HCT116 (cell line): ENCODE measurements around the gene PLOD2. TPM values are rescaled to one million over a fixed set of nuclear protein-coding genes. Genes with fewer than 3 reads are reported as not detected.

Experiments
- ATAC-seq: fragments of 200-7000 bp; cut with Tn5 transposase; 2 replicates; pipeline ENCODE4 v1.9.1; 2020; ENCODE audit warnings: mild to moderate bottlenecking, moderate library complexity
- BruUV-seq: library from RNA; stranded (reverse); fragments of 400-500 nt; replicated peaks from 2 replicates; lab custom pipeline; 2021; lab: Mats Ljungman, UMichigan
- CTCF ChIA-PET: fragments of 300-600 bp; sonication (Branson Sonifier 250); formaldehyde crosslinking; loops from one replicate; lab custom pipeline; 2021; ENCODE audit warnings: antibody characterized with exemption; lab: Charles Lee
- POLR2A ChIA-PET: fragments of 300-600, 350-600 bp; sonication (Branson Sonifier 250); formaldehyde crosslinking; loops from one replicate; lab custom pipeline; 2021; ENCODE audit warnings: antibody characterized with exemption; lab: Charles Lee
- RAD21 ChIA-PET, 2 experiments: fragments of 300-600 bp; sonication (Branson Sonifier 250); formaldehyde crosslinking; loops; one replicate each; lab custom pipeline; 2023; ENCODE audit warnings: low total read pairs in 2 of 2; ENCODE audit not compliant: uncharacterized antibody in 2 of 2, unreplicated experiment in 2 of 2, low non-redundant PET in 1 of 2; lab: Charles Lee
- DNase-seq: peaks from one replicate; pipeline ENCODE4 v3.0.0-alpha.2; 2010; ENCODE audit warnings: low read depth, low spot score
- H2AFZ ChIP-seq: fragments of 200-600 bp; shearing (Covaris generic), sonication (generic); 2 replicates; pipeline ENCODE4 v1.6.1; 2017; ENCODE audit warnings: low read depth, mixed run types, mixed read lengths, antibody characterized with exemption, low read length; ENCODE audit not compliant: poor library complexity, severe bottlenecking
- H3K27ac ChIP-seq: 2 replicates; pipeline ENCODE4 v1.5.1; 2012; ENCODE audit warnings: low read depth, low read length
- H3K27me3 ChIP-seq: fragments of 200-600 bp; sonication (generic); 2 replicates; pipeline ENCODE4 v1.6.1; 2016; ENCODE audit warnings: mixed run types, low read length, mixed read lengths; ENCODE audit not compliant: insufficient read depth
- H3K36me3 ChIP-seq, 2 experiments: fragments of 200-500 bp in 1 of 2; fragments of 200-600 bp in 1 of 2; sonication (Bioruptor generic) in 1 of 2; sonication (generic) in 1 of 2; 2 replicates each; pipeline versions ENCODE4 v1.5.1 to v1.6.1; 2014 to 2016; ENCODE audit warnings: low read length in 2 of 2, inconsistent platforms in 1 of 2, mixed read lengths in 1 of 2, mixed run types in 1 of 2; ENCODE audit not compliant: insufficient read depth in 2 of 2, control insufficient read depth in 1 of 2
- H3K4me1 ChIP-seq, 2 experiments: fragments of 200-600 bp in 1 of 2; sonication (generic) in 1 of 2; 2 replicates each; pipeline versions ENCODE4 v1.5.1 to v1.6.1; 2012 to 2017; ENCODE audit warnings: low read length in 2 of 2, inconsistent platforms in 1 of 2, mild to moderate bottlenecking in 1 of 2, mixed read lengths in 1 of 2, mixed run types in 1 of 2, moderate library complexity in 1 of 2; ENCODE audit not compliant: insufficient read depth in 2 of 2, control insufficient read depth in 1 of 2
- H3K4me2 ChIP-seq: fragments of 200-600 bp; sonication (generic); 2 replicates; pipeline ENCODE4 v1.6.1; 2017; ENCODE audit warnings: mixed run types, low read length, mixed read lengths
- H3K4me3 ChIP-seq, 2 experiments: fragments of 200-600 bp in 1 of 2; sonication (generic) in 1 of 2; replicated peaks in 1 of 2; 2 replicates each; pipeline ENCODE4 v1.5.1; 2011 to 2016; ENCODE audit warnings: low read length in 2 of 2, control low read depth in 1 of 2, low read depth in 1 of 2, mild to moderate bottlenecking in 1 of 2, mixed read lengths in 1 of 2, mixed run types in 1 of 2
- H3K79me2 ChIP-seq: fragments of 200-600 bp; sonication (generic); 2 replicates; pipeline ENCODE4 v1.6.1; 2017; ENCODE audit warnings: mild to moderate bottlenecking, mixed run types, low read length, moderate library complexity, mixed read lengths; ENCODE audit not compliant: insufficient read depth
- H3K9ac ChIP-seq: fragments of 200-600 bp; sonication (generic); 2 replicates; pipeline ENCODE4 v1.6.1; 2016; ENCODE audit warnings: low read length, mixed read lengths
- H3K9me2 ChIP-seq: fragments of 200-600 bp; sonication (generic), shearing (Covaris generic); 2 replicates; pipeline ENCODE4 v1.6.1; 2017; ENCODE audit warnings: mixed run types, mild to moderate bottlenecking, moderate library complexity; ENCODE audit not compliant: insufficient read depth
- H3K9me3 ChIP-seq, 2 experiments: fragments of 200-500 bp in 1 of 2; fragments of 200-600 bp in 1 of 2; sonication (Bioruptor generic) in 1 of 2; sonication (generic) in 1 of 2; 2 replicates each; pipeline ENCODE4 v1.6.1; 2014 to 2017; ENCODE audit warnings: low read length in 2 of 2, mixed read lengths in 2 of 2, inconsistent platforms in 1 of 2, low read depth in 1 of 2, mild to moderate bottlenecking in 1 of 2, mixed run types in 1 of 2, moderate library complexity in 1 of 2; ENCODE audit not compliant: control insufficient read depth in 1 of 2, insufficient read depth in 1 of 2
- H4K20me1 ChIP-seq: fragments of 200-600 bp; sonication (generic), shearing (Covaris generic); 2 replicates; pipeline ENCODE4 v1.6.1; 2017; ENCODE audit warnings: mixed run types, mild to moderate bottlenecking, moderate library complexity; ENCODE audit not compliant: insufficient read depth
- CBX3 ChIP-seq: IDR thresholded peaks from 2 replicates; pipeline ENCODE4 v1.6.1; 2012; ENCODE audit warnings: low read depth
- CEBPB ChIP-seq: IDR thresholded peaks from 2 replicates; pipeline ENCODE4 v1.6.1; 2012; ENCODE audit warnings: low read depth
- EZH2 ChIP-seq: fragments of 200-600 bp; sonication (generic); IDR thresholded peaks from 2 replicates; pipeline ENCODE4 v1.6.1; 2017; ENCODE audit warnings: antibody characterized with exemption, mixed run types
- EZH2phosphoT487 ChIP-seq: fragments of 200-600 bp; IDR thresholded peaks from 2 replicates; pipeline ENCODE4 v1.6.1; 2018; ENCODE audit warnings: antibody characterized with exemption, borderline replicate concordance
- FOSL1 ChIP-seq: IDR thresholded peaks from 2 replicates; pipeline ENCODE4 v1.6.1; 2012; ENCODE audit warnings: low read depth
- JUND ChIP-seq: IDR thresholded peaks from 2 replicates; pipeline ENCODE4 v1.6.1; 2012
- POLR2A ChIP-seq: IDR thresholded peaks from 2 replicates; pipeline ENCODE4 v1.7.0; 2011; ENCODE audit warnings: borderline replicate concordance; ENCODE audit not compliant: insufficient read depth, insufficient read length; ENCODE audit errors: extremely low read depth
- POLR2AphosphoS5 ChIP-seq: IDR thresholded peaks from 2 replicates; pipeline ENCODE4 v1.6.1; 2011; ENCODE audit warnings: mild to moderate bottlenecking, low read depth, low read length, moderate library complexity
- RAD21 ChIP-seq: IDR thresholded peaks from 2 replicates; pipeline ENCODE4 v1.6.1; 2012; ENCODE audit warnings: low read depth, mild to moderate bottlenecking
- SIN3A ChIP-seq: IDR thresholded peaks from 2 replicates; pipeline ENCODE4 v1.6.1; 2012; ENCODE audit warnings: low read depth
- SP1 ChIP-seq: IDR thresholded peaks from 2 replicates; pipeline ENCODE4 v1.6.1; 2012; ENCODE audit warnings: low read depth
- TCF7L2 ChIP-seq: IDR thresholded peaks from 2 replicates; pipeline ENCODE4 v1.7.0; 2011; ENCODE audit warnings: borderline replicate concordance, inconsistent platforms; ENCODE audit not compliant: insufficient read depth, insufficient read length; ENCODE audit errors: extremely low read depth
- ZNF274 ChIP-seq: fragments of 200-500 bp; sonication (Bioruptor generic); IDR thresholded peaks from 2 replicates; pipeline ENCODE4 v1.6.1; 2014; ENCODE audit warnings: mild to moderate bottlenecking, low read depth, low read length, inconsistent platforms
- intact Hi-C: fragments of 100-400 bp; cut with micrococcal nuclease; formaldehyde crosslinking; loops from 2 replicates; pipeline ENCODE4 v1.10.0; 2022
- total RNA-seq: library from RNA; stranded (reverse); gene quantifications from one replicate; pipeline ENCODE4 v1.2.1, GENCODE V29; 2021; ENCODE audit not compliant: unreplicated experiment
- TF ChIP-seq, protein P1 (sequence below): IDR thresholded peaks from 2 replicates; pipeline ENCODE4 v1.6.1; 2012; ENCODE audit warnings: low read depth
- TF ChIP-seq, protein P2 (sequence below): IDR thresholded peaks from 2 replicates; pipeline ENCODE4 v1.6.1; 2012
- TF ChIP-seq, protein P3 (sequence below): IDR thresholded peaks from 2 replicates; pipeline ENCODE4 v1.6.1; 2011; ENCODE audit warnings: mild to moderate bottlenecking, low read length, moderate library complexity; ENCODE audit not compliant: insufficient replicate concordance; ENCODE audit errors: extremely low read depth

Gene PLOD2
- total RNA-seq, 1 experiment from 2014 or later: 25.8 TPM

DNA sequence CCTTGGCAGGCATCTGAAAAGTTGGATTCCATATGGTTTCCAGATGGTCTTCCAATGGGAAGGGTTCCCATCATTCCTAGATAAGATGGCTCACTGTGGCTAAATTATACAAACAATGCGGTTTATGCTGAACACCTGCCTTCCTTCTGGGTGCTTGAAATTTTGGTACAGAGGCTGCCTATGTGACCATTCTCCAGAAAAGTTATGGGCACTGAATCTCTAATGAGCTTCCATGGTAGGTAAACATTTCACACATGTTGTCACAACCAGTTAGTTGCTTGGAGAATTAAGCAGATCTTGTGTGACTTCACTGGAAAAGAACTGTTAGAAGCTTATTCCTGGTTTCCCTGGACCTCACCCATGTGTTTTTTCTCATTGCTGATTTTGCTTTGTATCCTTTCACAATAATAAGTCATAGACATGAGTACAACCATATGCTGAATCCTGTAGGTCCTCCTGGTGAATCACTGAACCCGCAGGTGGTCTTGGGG lies 30.1 kb downstream of the PLOD2 start (continued):
- TF ChIP-seq, protein P1, sequence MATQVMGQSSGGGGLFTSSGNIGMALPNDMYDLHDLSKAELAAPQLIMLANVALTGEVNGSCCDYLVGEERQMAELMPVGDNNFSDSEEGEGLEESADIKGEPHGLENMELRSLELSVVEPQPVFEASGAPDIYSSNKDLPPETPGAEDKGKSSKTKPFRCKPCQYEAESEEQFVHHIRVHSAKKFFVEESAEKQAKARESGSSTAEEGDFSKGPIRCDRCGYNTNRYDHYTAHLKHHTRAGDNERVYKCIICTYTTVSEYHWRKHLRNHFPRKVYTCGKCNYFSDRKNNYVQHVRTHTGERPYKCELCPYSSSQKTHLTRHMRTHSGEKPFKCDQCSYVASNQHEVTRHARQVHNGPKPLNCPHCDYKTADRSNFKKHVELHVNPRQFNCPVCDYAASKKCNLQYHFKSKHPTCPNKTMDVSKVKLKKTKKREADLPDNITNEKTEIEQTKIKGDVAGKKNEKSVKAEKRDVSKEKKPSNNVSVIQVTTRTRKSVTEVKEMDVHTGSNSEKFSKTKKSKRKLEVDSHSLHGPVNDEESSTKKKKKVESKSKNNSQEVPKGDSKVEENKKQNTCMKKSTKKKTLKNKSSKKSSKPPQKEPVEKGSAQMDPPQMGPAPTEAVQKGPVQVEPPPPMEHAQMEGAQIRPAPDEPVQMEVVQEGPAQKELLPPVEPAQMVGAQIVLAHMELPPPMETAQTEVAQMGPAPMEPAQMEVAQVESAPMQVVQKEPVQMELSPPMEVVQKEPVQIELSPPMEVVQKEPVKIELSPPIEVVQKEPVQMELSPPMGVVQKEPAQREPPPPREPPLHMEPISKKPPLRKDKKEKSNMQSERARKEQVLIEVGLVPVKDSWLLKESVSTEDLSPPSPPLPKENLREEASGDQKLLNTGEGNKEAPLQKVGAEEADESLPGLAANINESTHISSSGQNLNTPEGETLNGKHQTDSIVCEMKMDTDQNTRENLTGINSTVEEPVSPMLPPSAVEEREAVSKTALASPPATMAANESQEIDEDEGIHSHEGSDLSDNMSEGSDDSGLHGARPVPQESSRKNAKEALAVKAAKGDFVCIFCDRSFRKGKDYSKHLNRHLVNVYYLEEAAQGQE: no peak
- TF ChIP-seq RAD21: no peak
- TF ChIP-seq SIN3A: no peak
- no peak for TF ChIP-seq CBX3
- TF ChIP-seq, all 23 proteins: peak for 0

DNA sequence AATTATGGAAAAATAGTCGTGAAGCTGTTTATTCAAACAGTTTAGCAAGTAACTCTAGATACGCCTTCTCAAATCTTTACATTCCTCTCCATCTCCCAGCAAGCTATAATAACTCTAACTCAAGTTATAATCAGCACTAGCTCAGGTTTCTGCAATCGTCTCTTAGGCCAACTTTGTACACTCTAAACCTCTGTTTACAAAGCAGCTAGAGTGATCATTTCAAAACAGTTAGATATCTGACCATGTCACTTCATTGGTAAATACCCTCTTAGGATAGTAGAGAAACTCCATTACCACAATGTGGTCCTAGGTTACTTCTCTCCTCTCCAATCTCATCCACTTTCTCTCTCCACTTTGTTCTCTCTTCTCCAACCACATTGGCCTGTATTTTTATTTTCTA lies 31.2 kb downstream of the PLOD2 start:
- H3K27me3 ChIP-seq: no peaks in the 10 kb centered on the region
- H3K79me2 ChIP-seq: no peaks in the 10 kb centered on the region
- no TSS peak for BruUV-seq
- H4K20me1 ChIP-seq: no peaks in the 10 kb centered on the region
- ChIA-PET POLR2A (no interaction called here), CTCF (no interaction called here), RAD21 (no interaction called here)
- H3K36me3 ChIP-seq: no peaks in the 10 kb centered on the region
- no peak overlapping the region for H3K27ac ChIP-seq
- ATAC-seq (no peak), DNase-seq (no peak)
- H3K9me2 ChIP-seq: no peaks in the 10 kb centered on the region
- no peak overlapping the region for H2AFZ ChIP-seq
- peaks cover 7 to 10% of the 10 kb centered on the region in 2 experiments for H3K4me1 ChIP-seq
- no peaks in the 10 kb centered on the region for H3K9me3 ChIP-seq
- no peak overlapping the region for H3K4me2 ChIP-seq
- H3K4me3 ChIP-seq: no peak overlapping the region
- no peak for TF ChIP-seq POLR2A
- no peak for TF ChIP-seq EZH2phosphoT487
- TF ChIP-seq EZH2: no peak
- TF ChIP-seq POLR2AphosphoS5: no peak
- no peak for TF ChIP-seq SIN3A
- TF ChIP-seq, protein P2, sequence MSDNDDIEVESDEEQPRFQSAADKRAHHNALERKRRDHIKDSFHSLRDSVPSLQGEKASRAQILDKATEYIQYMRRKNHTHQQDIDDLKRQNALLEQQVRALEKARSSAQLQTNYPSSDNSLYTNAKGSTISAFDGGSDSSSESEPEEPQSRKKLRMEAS: no peak
- TF ChIP-seq FOSL1: no peak
- TF ChIP-seq, protein P3, sequence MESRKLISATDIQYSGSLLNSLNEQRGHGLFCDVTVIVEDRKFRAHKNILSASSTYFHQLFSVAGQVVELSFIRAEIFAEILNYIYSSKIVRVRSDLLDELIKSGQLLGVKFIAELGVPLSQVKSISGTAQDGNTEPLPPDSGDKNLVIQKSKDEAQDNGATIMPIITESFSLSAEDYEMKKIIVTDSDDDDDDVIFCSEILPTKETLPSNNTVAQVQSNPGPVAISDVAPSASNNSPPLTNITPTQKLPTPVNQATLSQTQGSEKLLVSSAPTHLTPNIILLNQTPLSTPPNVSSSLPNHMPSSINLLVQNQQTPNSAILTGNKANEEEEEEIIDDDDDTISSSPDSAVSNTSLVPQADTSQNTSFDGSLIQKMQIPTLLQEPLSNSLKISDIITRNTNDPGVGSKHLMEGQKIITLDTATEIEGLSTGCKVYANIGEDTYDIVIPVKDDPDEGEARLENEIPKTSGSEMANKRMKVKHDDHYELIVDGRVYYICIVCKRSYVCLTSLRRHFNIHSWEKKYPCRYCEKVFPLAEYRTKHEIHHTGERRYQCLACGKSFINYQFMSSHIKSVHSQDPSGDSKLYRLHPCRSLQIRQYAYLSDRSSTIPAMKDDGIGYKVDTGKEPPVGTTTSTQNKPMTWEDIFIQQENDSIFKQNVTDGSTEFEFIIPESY: no peak
- TF ChIP-seq JUND: no peak
- TF ChIP-seq ZNF274: no peak
- TF ChIP-seq TCF7L2: no peak
- TF ChIP-seq SP1: no peak
- TF ChIP-seq CBX3: no peak
- TF ChIP-seq RAD21: no peak
- no peak for TF ChIP-seq CEBPB
- no peak overlapping the region for H3K9ac ChIP-seq
- intact Hi-C loops: no loop called here
